ENCODE measurements around the gene RFX2. TPM values are rescaled to one million over a fixed set of nuclear protein-coding genes. Genes with fewer than 3 reads are reported as not detected.

RFX2 gene
- total RNA-seq, 4 donors from 2014 or later = 0.31 to 10.5 (median 2.2) TPM

DNA sequence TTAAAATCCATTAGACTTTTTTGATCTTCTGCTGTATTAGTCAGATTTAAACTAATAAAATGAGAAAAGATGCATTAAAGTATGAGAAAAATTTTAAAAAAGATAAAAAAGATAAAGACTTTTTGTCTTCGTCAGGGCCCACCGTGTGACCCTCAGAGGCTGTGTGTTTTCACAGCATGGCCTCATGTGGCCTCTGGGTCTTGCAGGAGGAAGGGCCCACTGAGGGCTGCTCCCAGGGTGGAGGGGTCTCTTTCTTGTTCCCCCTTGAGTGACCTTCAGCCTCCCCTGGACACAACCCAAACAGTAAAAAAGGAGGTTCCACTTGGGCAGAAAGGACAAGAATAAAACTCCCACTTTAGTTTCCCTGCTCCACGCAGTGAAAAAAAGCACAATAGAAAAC lies 75.3 kb downstream of the RFX2 start:
- no peaks in the 10 kb centered on the region for H3K4me1 ChIP-seq
- peak overlapping the region in 2 of 4 donors; percentile 8 to 44 for H3K27ac ChIP-seq
- H3K9me3 ChIP-seq = no peaks in the 10 kb centered on the region
- DNase-seq = no peak
- ATAC-seq = no peak
- intact Hi-C loops (cut with DNase I; ENCODE audit: low total_unique reads) = no loop called here
- H3K36me3 ChIP-seq = no peaks in the 10 kb centered on the region
- in situ Hi-C loops (cut with MboI; ENCODE audit: low sequenced_read_pairs in 4 of 4) = loop anchor here in 1 of 4 donors (25.0 kb wide), 1 partner anchor 277 kb away; no protein-coding TSS in a partner anchor
- TF ChIP-seq, protein P1, sequence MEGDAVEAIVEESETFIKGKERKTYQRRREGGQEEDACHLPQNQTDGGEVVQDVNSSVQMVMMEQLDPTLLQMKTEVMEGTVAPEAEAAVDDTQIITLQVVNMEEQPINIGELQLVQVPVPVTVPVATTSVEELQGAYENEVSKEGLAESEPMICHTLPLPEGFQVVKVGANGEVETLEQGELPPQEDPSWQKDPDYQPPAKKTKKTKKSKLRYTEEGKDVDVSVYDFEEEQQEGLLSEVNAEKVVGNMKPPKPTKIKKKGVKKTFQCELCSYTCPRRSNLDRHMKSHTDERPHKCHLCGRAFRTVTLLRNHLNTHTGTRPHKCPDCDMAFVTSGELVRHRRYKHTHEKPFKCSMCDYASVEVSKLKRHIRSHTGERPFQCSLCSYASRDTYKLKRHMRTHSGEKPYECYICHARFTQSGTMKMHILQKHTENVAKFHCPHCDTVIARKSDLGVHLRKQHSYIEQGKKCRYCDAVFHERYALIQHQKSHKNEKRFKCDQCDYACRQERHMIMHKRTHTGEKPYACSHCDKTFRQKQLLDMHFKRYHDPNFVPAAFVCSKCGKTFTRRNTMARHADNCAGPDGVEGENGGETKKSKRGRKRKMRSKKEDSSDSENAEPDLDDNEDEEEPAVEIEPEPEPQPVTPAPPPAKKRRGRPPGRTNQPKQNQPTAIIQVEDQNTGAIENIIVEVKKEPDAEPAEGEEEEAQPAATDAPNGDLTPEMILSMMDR (IDR thresholded peaks at IDR 0.05 in 4 of 5, conservative IDR thresholded peaks at IDR 0.05 in 1 of 5) = no peak
- TF ChIP-seq POLR2A (IDR thresholded peaks at IDR 0.05) = no peak
- H3K27me3 ChIP-seq = no peaks in the 10 kb centered on the region
- H3K4me3 ChIP-seq = no peak overlapping the region

DNA sequence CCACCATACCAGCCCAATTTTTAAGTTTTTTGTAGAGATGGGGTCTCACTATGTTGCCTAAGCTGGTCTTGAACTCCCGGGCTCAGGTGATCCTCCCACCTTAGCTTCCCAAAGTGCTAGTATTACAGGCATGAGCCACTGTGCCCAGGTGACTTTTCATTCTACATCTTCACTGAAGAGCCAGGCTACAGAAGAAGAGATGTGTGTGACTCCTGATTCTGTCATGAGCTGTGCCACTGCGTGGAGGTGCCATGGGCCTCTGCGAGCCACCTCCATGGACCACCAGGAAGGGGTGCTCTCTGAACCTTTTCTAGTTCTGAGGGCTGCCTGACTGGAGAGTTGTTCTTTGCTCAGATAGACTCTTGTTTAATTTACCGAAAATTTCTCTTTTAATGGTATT lies 75.8 kb downstream of the RFX2 start:
- no peak for TF ChIP-seq POLR2A (IDR thresholded peaks at IDR 0.05)
- TF ChIP-seq, protein P1 (IDR thresholded peaks at IDR 0.05 in 4 of 5, conservative IDR thresholded peaks at IDR 0.05 in 1 of 5) = no peak
- intact Hi-C loops (cut with DNase I; ENCODE audit: low total_unique reads) = no loop called here
- Histone ChIP-seq H3K4me3 (no peak overlapping the region), H3K9me3 (no peaks in the 10 kb centered on the region), H3K36me3 (no peaks in the 10 kb centered on the region), H3K27me3 (no peaks in the 10 kb centered on the region), H3K4me1 (no peaks in the 10 kb centered on the region), H3K27ac (no peak overlapping the region)
- in situ Hi-C loops (cut with MboI; ENCODE audit: low sequenced_read_pairs in 4 of 4) = loop anchor here in 1 of 4 donors (25.0 kb wide), 1 partner anchor 278 kb away; no protein-coding TSS in a partner anchor
- ATAC-seq = no peak
- no peak for DNase-seq

DNA sequence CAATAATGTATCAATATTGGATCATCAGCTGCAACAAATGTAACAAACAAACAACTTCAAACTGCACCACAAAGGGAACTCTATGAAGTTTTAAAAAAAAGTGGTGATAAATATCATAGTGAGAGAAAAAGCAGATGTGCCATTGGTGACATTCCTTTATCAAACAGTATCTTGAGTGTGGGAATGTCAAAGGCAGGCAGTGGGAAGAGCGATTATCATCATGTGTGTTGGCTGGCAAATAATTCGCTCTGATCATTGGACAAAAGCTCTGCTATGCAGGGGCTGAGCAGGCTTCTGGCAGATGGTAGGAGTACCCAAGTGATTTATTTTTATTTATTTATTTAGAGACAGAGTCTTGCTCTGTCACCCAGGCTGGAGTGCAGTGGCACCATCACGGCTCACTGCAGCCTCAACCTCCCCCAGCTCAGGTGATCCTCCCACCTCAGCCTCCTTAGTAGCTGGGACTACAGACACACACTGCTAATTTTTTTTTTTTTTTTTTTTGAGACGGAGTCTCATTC lies 76.5 kb downstream of the RFX2 start:
- DNase-seq (no peak), ATAC-seq (no peak)
- Histone ChIP-seq H3K4me3 (no peak overlapping the region), H3K36me3 (no peaks in the 10 kb centered on the region), H3K27me3 (no peaks in the 10 kb centered on the region), H3K9me3 (no peaks in the 10 kb centered on the region), H3K27ac (no peak overlapping the region), H3K4me1 (no peaks in the 10 kb centered on the region)
- intact Hi-C loops (cut with DNase I; ENCODE audit: low total_unique reads) (no loop called here), in situ Hi-C loops (cut with MboI; ENCODE audit: low sequenced_read_pairs in 4 of 4) (loop anchor here in 1 of 4 donors (25.0 kb wide), 1 partner anchor 278 kb away; no protein-coding TSS in a partner anchor)
- TF ChIP-seq POLR2A (IDR thresholded peaks at IDR 0.05) = no peak
- TF ChIP-seq, protein P1 (IDR thresholded peaks at IDR 0.05 in 4 of 5, conservative IDR thresholded peaks at IDR 0.05 in 1 of 5) = no peak

DNA sequence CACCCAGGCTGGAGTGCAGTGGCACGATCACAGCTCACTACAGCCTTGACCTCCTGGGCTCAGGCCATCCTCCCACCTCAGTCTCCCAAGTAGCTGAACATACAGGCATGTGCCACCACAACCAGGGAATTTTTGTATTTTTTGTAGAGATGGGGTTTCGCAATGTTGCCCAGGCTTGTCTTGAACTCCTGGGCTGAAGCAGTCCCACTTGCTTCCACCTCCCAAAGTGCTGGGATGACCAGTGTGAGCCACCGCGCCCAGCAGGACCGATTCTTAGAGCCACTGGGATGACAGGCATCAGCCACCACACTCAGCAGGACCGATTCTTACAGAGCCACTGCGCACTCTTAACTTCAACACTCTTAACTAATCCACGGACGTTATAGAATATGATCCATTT lies 77.5 kb downstream of the RFX2 start:
- no peaks in the 10 kb centered on the region for H3K9me3 ChIP-seq
- no peaks in the 10 kb centered on the region for H3K36me3 ChIP-seq
- H3K27ac ChIP-seq = no peak overlapping the region
- H3K4me3 ChIP-seq = no peak overlapping the region
- no peak for TF ChIP-seq POLR2A (IDR thresholded peaks at IDR 0.05)
- TF ChIP-seq, protein P1 (IDR thresholded peaks at IDR 0.05 in 4 of 5, conservative IDR thresholded peaks at IDR 0.05 in 1 of 5) = no peak
- ATAC-seq = no peak
- H3K27me3 ChIP-seq = no peaks in the 10 kb centered on the region
- intact Hi-C loops (cut with DNase I; ENCODE audit: low total_unique reads) (no loop called here), in situ Hi-C loops (cut with MboI; ENCODE audit: low sequenced_read_pairs in 4 of 4) (loop anchor here in 1 of 4 donors (25.0 kb wide), 1 partner anchor 279 kb away; no protein-coding TSS in a partner anchor)
- DNase-seq = no peak
- no peaks in the 10 kb centered on the region for H3K4me1 ChIP-seq

Data from gastrocnemius medialis (tissue), 4 donors.